Colonic mucosa (tissue), 4 donors: Measurements from ENCODE around the gene CIB4. TPM values are rescaled to one million over a fixed set of nuclear protein-coding genes. Genes with fewer than 3 reads are reported as not detected.

Experiments
- DNase-seq: peaks from one replicate; pipeline ENCODE4 v3.0.0-alpha.2; 2020
- H3K27ac ChIP-seq: fragments of 200-600 bp; one replicate; pipeline ENCODE4 v1.8.0; 2021
- H3K27me3 ChIP-seq: fragments of 200-600 bp; one replicate; pipeline ENCODE4 v1.8.0; 2021
- H3K36me3 ChIP-seq: fragments of 200-600 bp; one replicate; pipeline ENCODE4 v1.8.0; 2021
- H3K4me1 ChIP-seq: fragments of 200-600 bp; one replicate; pipeline ENCODE4 v1.8.0; 2021; ENCODE audit warnings: mild to moderate bottlenecking
- H3K4me3 ChIP-seq: fragments of 200-600 bp; one replicate; pipeline ENCODE4 v1.8.0; 2021
- H3K9ac ChIP-seq, 2 donors: one replicate each; pipeline ENCODE4 v1.7.0; 2013; ENCODE audit warnings: control low read depth in 2 of 2, low read depth in 2 of 2, low read length in 2 of 2
- H3K9me3 ChIP-seq: fragments of 200-600 bp; one replicate; pipeline ENCODE4 v1.8.0; 2021
- CTCF ChIP-seq: fragments of 200-600 bp; IDR thresholded peaks from one replicate; pipeline ENCODE4 v1.8.0; 2022; ENCODE audit warnings: antibody characterized with exemption, mild to moderate bottlenecking
- intact Hi-C: fragments of 100-400 bp; cut with DNase I; formaldehyde crosslinking; loops from one replicate; pipeline ENCODE4 v1.14.1; 2022
- total RNA-seq, 2 donors: library from RNA; stranded (reverse); fragmentation: NEBNext Ultra II Directional in 1 of 2; extraction: Animal tissue kit (Norgen Biotek cat#: 25700) in 1 of 2; gene quantifications; one replicate each; pipeline ENCODE4 v1.2.1, GENCODE V29; 2021
- donor health status: healthy.
- donor health status: DM: no; HTN: no; CAD: no.
- donor health status: DM: no; HTN: no; CAD: no.

Gene CIB4
- total RNA-seq, 2 donors from 2014 or later: not detected

- no peak overlapping the region for H3K4me3 ChIP-seq
- TF ChIP-seq CTCF: no peak
- no peaks in the 10 kb centered on the region for H3K36me3 ChIP-seq
- H3K27ac ChIP-seq: no peak overlapping the region
- no peaks in the 10 kb centered on the region for H3K27me3 ChIP-seq
- no peak overlapping the region for H3K9ac ChIP-seq
- intact Hi-C loops: no loop called here
- no peaks in the 10 kb centered on the region for H3K9me3 ChIP-seq
- DNase-seq: no peak
- no peaks in the 10 kb centered on the region for H3K4me1 ChIP-seq
Measured at GRCh38 chr2:26675651-26676255, 34.6 kb upstream of the CIB4 start.

- intact Hi-C loops: no loop called here
- H3K27ac ChIP-seq: no peak overlapping the region
Measured at GRCh38 chr2:26674771-26675170, 33.6 kb upstream of the CIB4 start.

GRCh38 chr2:26674002-26674751 lies 33.0 kb upstream of the CIB4 start:
- DNase-seq: no peak
- intact Hi-C loops: no loop called here
- no peak overlapping the region for H3K27ac ChIP-seq

More at GRCh38 chr2:26674771-26675170, 33.6 kb upstream of the CIB4 start:
- Histone ChIP-seq H3K4me1 (no peaks in the 10 kb centered on the region), H3K9me3 (no peaks in the 10 kb centered on the region), H3K36me3 (no peaks in the 10 kb centered on the region), H3K9ac (no peak overlapping the region), H3K4me3 (no peak overlapping the region), H3K27me3 (no peaks in the 10 kb centered on the region)
- DNase-seq: no peak
- TF ChIP-seq CTCF: no peak

GRCh38 chr2:26672818-26673393 lies 31.7 kb upstream of the CIB4 start:
- Histone ChIP-seq H3K9me3 (no peaks in the 10 kb centered on the region), H3K27ac (no peak overlapping the region), H3K27me3 (no peaks in the 10 kb centered on the region), H3K4me3 (no peak overlapping the region), H3K4me1 (no peaks in the 10 kb centered on the region), H3K9ac (no peak overlapping the region), H3K36me3 (no peaks in the 10 kb centered on the region)
- DNase-seq: no peak
- TF ChIP-seq CTCF: no peak
- intact Hi-C loops: no loop called here

More at GRCh38 chr2:26674002-26674751, 33.0 kb upstream of the CIB4 start:
- no peak overlapping the region for H3K4me3 ChIP-seq
- no peaks in the 10 kb centered on the region for H3K4me1 ChIP-seq
- H3K36me3 ChIP-seq: no peaks in the 10 kb centered on the region
- TF ChIP-seq CTCF: no peak
- no peaks in the 10 kb centered on the region for H3K27me3 ChIP-seq
- no peak overlapping the region for H3K9ac ChIP-seq
- no peaks in the 10 kb centered on the region for H3K9me3 ChIP-seq

- Histone ChIP-seq H3K36me3 (no peaks in the 10 kb centered on the region), H3K4me3 (no peak overlapping the region), H3K27me3 (no peaks in the 10 kb centered on the region), H3K27ac (no peak overlapping the region), H3K9ac (no peak overlapping the region), H3K9me3 (no peaks in the 10 kb centered on the region), H3K4me1 (no peaks in the 10 kb centered on the region)
- no peak for TF ChIP-seq CTCF
- intact Hi-C loops: no loop called here
- DNase-seq: no peak
Measured at GRCh38 chr2:26672112-26672817, 31.1 kb upstream of the CIB4 start.
